H1 (cell line): Measurements from ENCODE around the gene TOPORS. TPM values are rescaled to one million over a fixed set of nuclear protein-coding genes. Genes with fewer than 3 reads are reported as not detected.

ENCODE experiments used
- SP1 ChIP-seq: IDR thresholded peaks from 2 replicates; pipeline ENCODE4 v1.6.1; 2011; ENCODE audit warnings: low read depth, low read length
- polyA plus RNA-seq, 7 experiments: library from polyadenylated mRNA; depleted of rRNA in 3 of 7; stranded (reverse) in 5 of 7; unstranded in 2 of 7; fragments of >200 nt in 5 of 7; fragments of 200-250 nt in 2 of 7; gene quantifications; 1 replicate in 5 of 7; 2 replicates in 1 of 7; 4 replicates in 1 of 7; pipeline versions ENCODE4 v1.2.1 to v1.2.3, GENCODE V29; 2011 to 2013; ENCODE audit warnings: missing spikeins in 2 of 7, mixed read lengths in 2 of 7
- total RNA-seq: library from RNA; stranded (reverse); fragmentation: NEBNext Ultra II Directional; extraction: Animal tissue kit (Norgen Biotek cat#: 25700); gene quantifications from 2 replicates; pipeline ENCODE4 v1.2.1, GENCODE V29; 2021
- TF ChIP-seq, protein P1 (sequence below): fragments of 300-600 bp; sonication (generic); IDR thresholded peaks from 2 replicates; pipeline ENCODE4 v1.7.1; 2012; ENCODE audit warnings: low read length, moderate library complexity, mild to moderate bottlenecking, inconsistent platforms; ENCODE audit not compliant: insufficient replicate concordance

TOPORS gene
- total and polyA plus RNA-seq, 2 of the 8 experiments (the other 6 are each of a cell fraction or from before 2014, with no cell fraction given) = 10.3 to 30.7 TPM

- TF ChIP-seq, protein P1, sequence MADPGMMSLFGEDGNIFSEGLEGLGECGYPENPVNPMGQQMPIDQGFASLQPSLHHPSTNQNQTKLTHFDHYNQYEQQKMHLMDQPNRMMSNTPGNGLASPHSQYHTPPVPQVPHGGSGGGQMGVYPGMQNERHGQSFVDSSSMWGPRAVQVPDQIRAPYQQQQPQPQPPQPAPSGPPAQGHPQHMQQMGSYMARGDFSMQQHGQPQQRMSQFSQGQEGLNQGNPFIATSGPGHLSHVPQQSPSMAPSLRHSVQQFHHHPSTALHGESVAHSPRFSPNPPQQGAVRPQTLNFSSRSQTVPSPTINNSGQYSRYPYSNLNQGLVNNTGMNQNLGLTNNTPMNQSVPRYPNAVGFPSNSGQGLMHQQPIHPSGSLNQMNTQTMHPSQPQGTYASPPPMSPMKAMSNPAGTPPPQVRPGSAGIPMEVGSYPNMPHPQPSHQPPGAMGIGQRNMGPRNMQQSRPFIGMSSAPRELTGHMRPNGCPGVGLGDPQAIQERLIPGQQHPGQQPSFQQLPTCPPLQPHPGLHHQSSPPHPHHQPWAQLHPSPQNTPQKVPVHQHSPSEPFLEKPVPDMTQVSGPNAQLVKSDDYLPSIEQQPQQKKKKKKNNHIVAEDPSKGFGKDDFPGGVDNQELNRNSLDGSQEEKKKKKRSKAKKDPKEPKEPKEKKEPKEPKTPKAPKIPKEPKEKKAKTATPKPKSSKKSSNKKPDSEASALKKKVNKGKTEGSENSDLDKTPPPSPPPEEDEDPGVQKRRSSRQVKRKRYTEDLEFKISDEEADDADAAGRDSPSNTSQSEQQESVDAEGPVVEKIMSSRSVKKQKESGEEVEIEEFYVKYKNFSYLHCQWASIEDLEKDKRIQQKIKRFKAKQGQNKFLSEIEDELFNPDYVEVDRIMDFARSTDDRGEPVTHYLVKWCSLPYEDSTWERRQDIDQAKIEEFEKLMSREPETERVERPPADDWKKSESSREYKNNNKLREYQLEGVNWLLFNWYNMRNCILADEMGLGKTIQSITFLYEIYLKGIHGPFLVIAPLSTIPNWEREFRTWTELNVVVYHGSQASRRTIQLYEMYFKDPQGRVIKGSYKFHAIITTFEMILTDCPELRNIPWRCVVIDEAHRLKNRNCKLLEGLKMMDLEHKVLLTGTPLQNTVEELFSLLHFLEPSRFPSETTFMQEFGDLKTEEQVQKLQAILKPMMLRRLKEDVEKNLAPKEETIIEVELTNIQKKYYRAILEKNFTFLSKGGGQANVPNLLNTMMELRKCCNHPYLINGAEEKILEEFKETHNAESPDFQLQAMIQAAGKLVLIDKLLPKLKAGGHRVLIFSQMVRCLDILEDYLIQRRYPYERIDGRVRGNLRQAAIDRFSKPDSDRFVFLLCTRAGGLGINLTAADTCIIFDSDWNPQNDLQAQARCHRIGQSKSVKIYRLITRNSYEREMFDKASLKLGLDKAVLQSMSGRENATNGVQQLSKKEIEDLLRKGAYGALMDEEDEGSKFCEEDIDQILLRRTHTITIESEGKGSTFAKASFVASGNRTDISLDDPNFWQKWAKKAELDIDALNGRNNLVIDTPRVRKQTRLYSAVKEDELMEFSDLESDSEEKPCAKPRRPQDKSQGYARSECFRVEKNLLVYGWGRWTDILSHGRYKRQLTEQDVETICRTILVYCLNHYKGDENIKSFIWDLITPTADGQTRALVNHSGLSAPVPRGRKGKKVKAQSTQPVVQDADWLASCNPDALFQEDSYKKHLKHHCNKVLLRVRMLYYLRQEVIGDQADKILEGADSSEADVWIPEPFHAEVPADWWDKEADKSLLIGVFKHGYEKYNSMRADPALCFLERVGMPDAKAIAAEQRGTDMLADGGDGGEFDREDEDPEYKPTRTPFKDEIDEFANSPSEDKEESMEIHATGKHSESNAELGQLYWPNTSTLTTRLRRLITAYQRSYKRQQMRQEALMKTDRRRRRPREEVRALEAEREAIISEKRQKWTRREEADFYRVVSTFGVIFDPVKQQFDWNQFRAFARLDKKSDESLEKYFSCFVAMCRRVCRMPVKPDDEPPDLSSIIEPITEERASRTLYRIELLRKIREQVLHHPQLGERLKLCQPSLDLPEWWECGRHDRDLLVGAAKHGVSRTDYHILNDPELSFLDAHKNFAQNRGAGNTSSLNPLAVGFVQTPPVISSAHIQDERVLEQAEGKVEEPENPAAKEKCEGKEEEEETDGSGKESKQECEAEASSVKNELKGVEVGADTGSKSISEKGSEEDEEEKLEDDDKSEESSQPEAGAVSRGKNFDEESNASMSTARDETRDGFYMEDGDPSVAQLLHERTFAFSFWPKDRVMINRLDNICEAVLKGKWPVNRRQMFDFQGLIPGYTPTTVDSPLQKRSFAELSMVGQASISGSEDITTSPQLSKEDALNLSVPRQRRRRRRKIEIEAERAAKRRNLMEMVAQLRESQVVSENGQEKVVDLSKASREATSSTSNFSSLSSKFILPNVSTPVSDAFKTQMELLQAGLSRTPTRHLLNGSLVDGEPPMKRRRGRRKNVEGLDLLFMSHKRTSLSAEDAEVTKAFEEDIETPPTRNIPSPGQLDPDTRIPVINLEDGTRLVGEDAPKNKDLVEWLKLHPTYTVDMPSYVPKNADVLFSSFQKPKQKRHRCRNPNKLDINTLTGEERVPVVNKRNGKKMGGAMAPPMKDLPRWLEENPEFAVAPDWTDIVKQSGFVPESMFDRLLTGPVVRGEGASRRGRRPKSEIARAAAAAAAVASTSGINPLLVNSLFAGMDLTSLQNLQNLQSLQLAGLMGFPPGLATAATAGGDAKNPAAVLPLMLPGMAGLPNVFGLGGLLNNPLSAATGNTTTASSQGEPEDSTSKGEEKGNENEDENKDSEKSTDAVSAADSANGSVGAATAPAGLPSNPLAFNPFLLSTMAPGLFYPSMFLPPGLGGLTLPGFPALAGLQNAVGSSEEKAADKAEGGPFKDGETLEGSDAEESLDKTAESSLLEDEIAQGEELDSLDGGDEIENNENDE = no peak
- no peak for TF ChIP-seq SP1
These were observed 26.7 kb downstream of the TOPORS start (continued) for GRCh38 chr9:32525709-32526030.
